ENCODE results near the gene GLCE. TPM values are rescaled to one million over a fixed set of nuclear protein-coding genes. Genes with fewer than 3 reads are reported as not detected.
A peak's percentile ranks its signal among the peaks of the same experiment; 100 is the strongest.

Gene GLCE
- total and polyA plus RNA-seq, 9 of the 15 experiments (the other 6 are each of a cell fraction or from before 2014, with no cell fraction given), result 4.6 to 12.3 (median 10.6) TPM

DNA sequence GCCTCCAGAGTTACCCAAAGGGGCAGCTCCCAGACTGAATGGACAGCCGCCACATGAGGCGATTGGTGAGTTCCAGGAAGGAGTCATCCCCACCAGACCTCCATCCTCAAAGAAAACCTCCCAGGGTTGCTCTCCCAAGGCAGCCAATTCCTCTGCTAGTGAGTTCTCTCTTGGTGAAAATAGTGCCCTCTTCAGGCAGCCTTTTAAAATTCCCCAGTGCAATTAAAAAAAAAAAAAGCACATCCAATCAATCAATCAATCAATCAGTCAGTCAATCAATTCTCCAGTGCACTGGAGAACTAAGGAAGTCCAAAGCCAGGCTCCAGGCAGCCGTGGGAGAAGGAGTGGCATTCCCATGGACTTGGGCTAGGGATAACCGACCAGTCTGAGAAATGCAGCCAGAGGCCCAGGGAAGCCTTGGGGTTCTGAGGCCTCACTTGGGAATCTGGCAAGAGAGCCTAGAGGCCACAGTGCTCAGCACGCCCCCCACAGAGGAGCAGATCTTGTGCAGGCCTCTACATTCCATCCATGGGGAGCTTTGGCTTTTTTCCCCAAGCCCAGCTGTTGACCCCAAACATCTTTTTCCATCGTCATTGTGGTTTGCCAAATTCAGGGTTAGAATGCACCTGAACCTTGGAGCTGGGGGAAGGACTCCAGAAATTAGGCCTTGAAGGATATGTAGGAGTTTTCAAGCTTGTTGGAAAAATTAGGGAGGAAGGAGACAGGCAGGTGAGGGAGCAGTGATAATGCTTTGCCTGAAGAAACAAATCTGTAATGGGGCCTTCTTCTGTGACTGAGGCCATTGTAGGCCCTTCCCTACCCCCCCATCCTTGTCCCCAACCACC is 143.1 kb downstream of the GLCE start:
- 17% methylated on average over 6 of the region's 6 CpGs for WGBS (ENCODE audit: insufficient coverage, low coverage, missing lambda C conversion rate)
- Histone ChIP-seq H3K79me2 (ENCODE audit: control insufficient read depth, insufficient read depth, low read length) (no peaks in the 10 kb centered on the region), H3K9me1 (ENCODE audit: control insufficient read depth, insufficient read depth, low read length) (no peaks in the 10 kb centered on the region), H3K9ac (ENCODE audit: insufficient read depth in 1 of 2, low read depth in 2 of 2, low read length in 2 of 2) (no peak overlapping the region), H3K27ac (ENCODE audit: extremely low read depth, low read depth, low read length) (no peak overlapping the region), H2AFZ (ENCODE audit: low read depth, low read length) (no peak overlapping the region), H3K9me3 (replicated peaks; ENCODE audit: control insufficient read depth, insufficient read depth, low read depth, low read length) (no peaks in the 10 kb centered on the region), H3K27me3 (ENCODE audit: control insufficient read depth in 2 of 2, insufficient read depth in 2 of 2, low read length in 2 of 2) (peaks cover 20 to 32% of the 10 kb centered on the region in 2 experiments), H3K36me3 (ENCODE audit: control insufficient read depth, insufficient read depth, low read length) (no peaks in the 10 kb centered on the region), H3K4me3 (no peak overlapping the region), H4K20me1 (replicated peaks; ENCODE audit: control insufficient read depth, insufficient read depth, low read length) (no peaks in the 10 kb centered on the region), H3K4me2 (ENCODE audit: insufficient read depth, low read length) (no peak overlapping the region), H3K4me1 (replicated peaks in 1 of 2; ENCODE audit: control insufficient read depth in 2 of 2, insufficient read depth in 2 of 2, low read length in 2 of 2) (peaks cover 7 to 10% of the 10 kb centered on the region in 2 experiments; a peak in 4 of 5 replicates)
- CTCF ChIA-PET (ENCODE audit: low intra/inter-chr PET ratio), result interaction anchor here (1.1 kb wide), 1 partner anchor 245 kb away, joined by 5 read pairs; no protein-coding TSS in a partner anchor
- ATAC-seq (no peak), DNase-seq (ENCODE audit: extremely low read depth in 1 of 4, low spot score in 3 of 4) (peak; percentile 19 to 40 (median 29)), FAIRE-seq (peak; percentile 11)
- intact Hi-C loops (cut with micrococcal nuclease), result loop anchor here (10.0 kb wide), 1 partner anchor 91 kb away; no protein-coding TSS in a partner anchor
- no TSS peak for BruUV-seq (replicated peaks)
- POLR2A ChIA-PET, result no interaction called here
- in situ Hi-C loops (cut with MboI), result no loop called here
- TF ChIP-seq ZNF699 (CRISPR knock-in tag; IDR thresholded peaks at IDR 0.05; ENCODE audit: insufficient replicate concordance) (no peak), RBM34 (IDR thresholded peaks at IDR 0.05; ENCODE audit: borderline replicate concordance, insufficient read depth, low read length) (no peak), HLTF (IDR thresholded peaks at IDR 0.05) (no peak), FOXM1 (IDR thresholded peaks at IDR 0.05; ENCODE audit: low read depth) (no peak), FOXM1 (CRISPR knock-in tag; IDR thresholded peaks at IDR 0.05; ENCODE audit: low read depth) (no peak), RBM39 (optimal IDR thresholded peaks at IDR 0.05; ENCODE audit: low read depth, low read length) (no peak), ZNF778 (CRISPR knock-in tag; IDR thresholded peaks at IDR 0.05) (no peak), ELF2 (CRISPR knock-in tag; IDR thresholded peaks at IDR 0.05) (no peak)
- TF ChIP-seq, protein P1, sequence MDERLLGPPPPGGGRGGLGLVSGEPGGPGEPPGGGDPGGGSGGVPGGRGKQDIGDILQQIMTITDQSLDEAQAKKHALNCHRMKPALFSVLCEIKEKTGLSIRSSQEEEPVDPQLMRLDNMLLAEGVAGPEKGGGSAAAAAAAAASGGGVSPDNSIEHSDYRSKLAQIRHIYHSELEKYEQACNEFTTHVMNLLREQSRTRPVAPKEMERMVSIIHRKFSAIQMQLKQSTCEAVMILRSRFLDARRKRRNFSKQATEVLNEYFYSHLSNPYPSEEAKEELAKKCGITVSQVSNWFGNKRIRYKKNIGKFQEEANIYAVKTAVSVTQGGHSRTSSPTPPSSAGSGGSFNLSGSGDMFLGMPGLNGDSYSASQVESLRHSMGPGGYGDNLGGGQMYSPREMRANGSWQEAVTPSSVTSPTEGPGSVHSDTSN (CRISPR knock-in tag; IDR thresholded peaks at IDR 0.05; ENCODE audit: low read depth), result no peak
- TF ChIP-seq, protein P1 (tag; conservative IDR thresholded peaks at IDR 0.05; ENCODE audit: low read depth), result peak; percentile 87
- TF ChIP-seq, protein P2, sequence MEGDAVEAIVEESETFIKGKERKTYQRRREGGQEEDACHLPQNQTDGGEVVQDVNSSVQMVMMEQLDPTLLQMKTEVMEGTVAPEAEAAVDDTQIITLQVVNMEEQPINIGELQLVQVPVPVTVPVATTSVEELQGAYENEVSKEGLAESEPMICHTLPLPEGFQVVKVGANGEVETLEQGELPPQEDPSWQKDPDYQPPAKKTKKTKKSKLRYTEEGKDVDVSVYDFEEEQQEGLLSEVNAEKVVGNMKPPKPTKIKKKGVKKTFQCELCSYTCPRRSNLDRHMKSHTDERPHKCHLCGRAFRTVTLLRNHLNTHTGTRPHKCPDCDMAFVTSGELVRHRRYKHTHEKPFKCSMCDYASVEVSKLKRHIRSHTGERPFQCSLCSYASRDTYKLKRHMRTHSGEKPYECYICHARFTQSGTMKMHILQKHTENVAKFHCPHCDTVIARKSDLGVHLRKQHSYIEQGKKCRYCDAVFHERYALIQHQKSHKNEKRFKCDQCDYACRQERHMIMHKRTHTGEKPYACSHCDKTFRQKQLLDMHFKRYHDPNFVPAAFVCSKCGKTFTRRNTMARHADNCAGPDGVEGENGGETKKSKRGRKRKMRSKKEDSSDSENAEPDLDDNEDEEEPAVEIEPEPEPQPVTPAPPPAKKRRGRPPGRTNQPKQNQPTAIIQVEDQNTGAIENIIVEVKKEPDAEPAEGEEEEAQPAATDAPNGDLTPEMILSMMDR (IDR thresholded peaks at IDR 0.05 in 2 of 3, conservative IDR thresholded peaks at IDR 0.05 in 1 of 3; ENCODE audit: insufficient read depth in 2 of 3, low read depth in 1 of 3, low read length in 3 of 3), result peak; percentile 24 to 54 (median 50); a peak in 3 of 6 replicates
- TF ChIP-seq, protein P3, sequence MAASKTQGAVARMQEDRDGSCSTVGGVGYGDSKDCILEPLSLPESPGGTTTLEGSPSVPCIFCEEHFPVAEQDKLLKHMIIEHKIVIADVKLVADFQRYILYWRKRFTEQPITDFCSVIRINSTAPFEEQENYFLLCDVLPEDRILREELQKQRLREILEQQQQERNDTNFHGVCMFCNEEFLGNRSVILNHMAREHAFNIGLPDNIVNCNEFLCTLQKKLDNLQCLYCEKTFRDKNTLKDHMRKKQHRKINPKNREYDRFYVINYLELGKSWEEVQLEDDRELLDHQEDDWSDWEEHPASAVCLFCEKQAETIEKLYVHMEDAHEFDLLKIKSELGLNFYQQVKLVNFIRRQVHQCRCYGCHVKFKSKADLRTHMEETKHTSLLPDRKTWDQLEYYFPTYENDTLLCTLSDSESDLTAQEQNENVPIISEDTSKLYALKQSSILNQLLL (CRISPR knock-in tag; IDR thresholded peaks at IDR 0.05; ENCODE audit: borderline replicate concordance), result no peak
